Measurements from ENCODE around the gene UBE2I. TPM values are rescaled to one million over a fixed set of nuclear protein-coding genes. Genes with fewer than 3 reads are reported as not detected.

UBE2I gene
- total RNA-seq, 1 experiment from 2014 or later = 212 TPM

GRCh38 chr16:1336619-1337018 lies 27.2 kb downstream of the UBE2I start:
- Histone ChIP-seq H3K4me1 (ENCODE audit: control insufficient read depth in 1 of 2, insufficient read depth in 2 of 2, low read length in 2 of 2) (peaks cover 12 to 29% of the 10 kb centered on the region in 2 experiments; a peak in 3 of 4 replicates), H3K9me2 (ENCODE audit: insufficient read depth) (no peaks in the 10 kb centered on the region), H4K20me1 (ENCODE audit: insufficient read depth) (no peaks in the 10 kb centered on the region), H3K27ac (ENCODE audit: low read depth, low read length) (no peak overlapping the region), H3K4me2 (ENCODE audit: low read length) (no peak overlapping the region), H2AFZ (ENCODE audit: low read depth, low read length, poor library complexity, severe bottlenecking) (no peak overlapping the region), H3K9ac (ENCODE audit: low read length) (no peak overlapping the region), H3K9me3 (ENCODE audit: control insufficient read depth in 1 of 2, insufficient read depth in 1 of 2, low read depth in 1 of 2, low read length in 2 of 2) (no peaks in the 10 kb centered on the region), H3K4me3 (replicated peaks in 1 of 2; ENCODE audit: low read depth in 1 of 2, low read length in 2 of 2) (no peak overlapping the region), H3K36me3 (ENCODE audit: control insufficient read depth in 1 of 2, insufficient read depth in 2 of 2, low read length in 2 of 2) (no peaks in the 10 kb centered on the region), H3K27me3 (ENCODE audit: insufficient read depth, low read length) (no peaks in the 10 kb centered on the region), H3K79me2 (ENCODE audit: insufficient read depth, low read length) (no peaks in the 10 kb centered on the region)
- CTCF ChIA-PET = no interaction called here
- intact Hi-C loops (cut with micrococcal nuclease) = no loop called here
- ATAC-seq (no peak), DNase-seq (ENCODE audit: low read depth, low spot score) (no peak)
- TF ChIP-seq JUND (IDR thresholded peaks at IDR 0.05) (no peak), YY1 (IDR thresholded peaks at IDR 0.05; ENCODE audit: extremely low read depth, insufficient replicate concordance, low read depth, low read length) (no peak), MAX (IDR thresholded peaks at IDR 0.05) (no peak), ZNF274 (IDR thresholded peaks at IDR 0.05; ENCODE audit: low read depth, low read length) (no peak), ZBTB33 (IDR thresholded peaks at IDR 0.05; ENCODE audit: extremely low read depth, insufficient replicate concordance, low read length) (no peak), ELF1 (IDR thresholded peaks at IDR 0.05; ENCODE audit: borderline replicate concordance, low read depth) (no peak), ATF3 (IDR thresholded peaks at IDR 0.05) (no peak), CBX3 (IDR thresholded peaks at IDR 0.05; ENCODE audit: low read depth) (no peak), SP1 (IDR thresholded peaks at IDR 0.05; ENCODE audit: low read depth) (no peak), EGR1 (IDR thresholded peaks at IDR 0.05; ENCODE audit: low read depth) (no peak)
- BruUV-seq (replicated peaks) = no TSS peak
- RAD21 ChIA-PET (ENCODE audit: low non-redundant PET in 1 of 2, low total read pairs in 2 of 2, uncharacterized antibody in 2 of 2, unreplicated experiment in 2 of 2) = no interaction called here
- POLR2A ChIA-PET = no interaction called here

All from HCT116 (cell line).